Endothelial cell of umbilical vein (primary cell): ENCODE measurements around the gene ZBTB37. TPM values are rescaled to one million over a fixed set of nuclear protein-coding genes. Genes with fewer than 3 reads are reported as not detected.
A peak's percentile ranks its signal among the peaks of the same experiment; 100 is the strongest.

ENCODE experiments used
- BruUV-seq: library from RNA; stranded (reverse); fragments of 400-500 nt; replicated peaks from 2 replicates; lab custom pipeline; 2021; lab: Mats Ljungman, UMichigan
- CTCF ChIA-PET: fragments of 300-600, 350-600 bp; sonication (Branson Sonifier 250); formaldehyde crosslinking; loops from one replicate; lab custom pipeline; 2021; ENCODE audit warnings: antibody characterized with exemption, inconsistent platforms; lab: Charles Lee
- POLR2A ChIA-PET: fragments of 300-600, 350-600 bp; sonication (Branson Sonifier 250); formaldehyde crosslinking; loops from one replicate; lab custom pipeline; 2021; ENCODE audit warnings: antibody characterized with exemption, inconsistent platforms; lab: Charles Lee
- DNase-seq: peaks from one replicate; pipeline ENCODE4 v3.0.0-alpha.2; 2011; ENCODE audit warnings: low read depth, low spot score
- FAIRE-seq: peaks from 2 replicates; lab custom pipeline; 2011; peaks lifted over from hg19 to GRCh38; lab: Jason Lieb, UNC
- H2AFZ ChIP-seq: 2 replicates; pipeline ENCODE4 v1.6.0; 2012; ENCODE audit warnings: low read depth, low read length, control low read depth, inconsistent platforms
- H3K27ac ChIP-seq: 2 replicates; pipeline ENCODE4 v1.5.1; 2011; ENCODE audit warnings: low read depth, mild to moderate bottlenecking, control low read depth, low read length, moderate library complexity; ENCODE audit not compliant: insufficient read depth
- H3K27me3 ChIP-seq, 2 experiments: 2 replicates each; pipeline versions ENCODE4 v1.6.0 to v1.6.1; 2011; ENCODE audit warnings: low read length in 2 of 2, mixed read lengths in 1 of 2; ENCODE audit not compliant: control insufficient read depth in 2 of 2, insufficient read depth in 2 of 2
- H3K36me3 ChIP-seq, 2 experiments: 2 replicates in 1 of 2; 3 replicates in 1 of 2; pipeline ENCODE4 v1.5.1; 2011; ENCODE audit warnings: low read length in 2 of 2, mild to moderate bottlenecking in 1 of 2, moderate library complexity in 1 of 2; ENCODE audit not compliant: control insufficient read depth in 2 of 2, insufficient read depth in 2 of 2; ENCODE audit errors: extremely low read depth in 1 of 2
- H3K4me1 ChIP-seq: 3 replicates; pipeline ENCODE4 v1.5.1; 2011; ENCODE audit warnings: mild to moderate bottlenecking, low read length; ENCODE audit not compliant: control insufficient read depth, insufficient read depth; ENCODE audit errors: extremely low read depth
- H3K4me2 ChIP-seq: 2 replicates; pipeline ENCODE4 v1.6.1; 2011; ENCODE audit warnings: low read length, control low read depth, mixed read lengths; ENCODE audit not compliant: insufficient read depth
- H3K4me3 ChIP-seq, 3 experiments: fragments of 200-600 bp in 1 of 3; sonication (generic), shearing (Covaris generic) in 1 of 3; replicated peaks in 1 of 3; 2 replicates each; pipeline ENCODE4 v1.5.1; 2011 to 2016; ENCODE audit warnings: control low read depth in 3 of 3, low read length in 3 of 3, mild to moderate bottlenecking in 2 of 3, inconsistent platforms in 1 of 3, low read depth in 1 of 3, moderate library complexity in 1 of 3; ENCODE audit not compliant: insufficient read depth in 1 of 3
- H3K79me2 ChIP-seq: 2 replicates; pipeline ENCODE4 v1.6.0; 2012; ENCODE audit warnings: low read length, inconsistent platforms; ENCODE audit not compliant: control insufficient read depth, insufficient read depth
- H3K9ac ChIP-seq: replicated peaks from 2 replicates; pipeline ENCODE3; 2011; ENCODE audit warnings: low read length, control low read depth; ENCODE audit not compliant: insufficient read depth; ENCODE audit errors: extremely low read depth
- H3K9me1 ChIP-seq: replicated peaks from 3 replicates; pipeline ENCODE4 v1.6.0; 2011; ENCODE audit warnings: mild to moderate bottlenecking, low read length; ENCODE audit not compliant: control insufficient read depth, insufficient read depth; ENCODE audit errors: extremely low read depth
- H3K9me3 ChIP-seq: replicated peaks from 2 replicates; pipeline ENCODE4 v1.5.1; 2012; ENCODE audit warnings: low read length, inconsistent platforms; ENCODE audit not compliant: control insufficient read depth, insufficient read depth
- H4K20me1 ChIP-seq: replicated peaks from 2 replicates; pipeline ENCODE3; 2011; ENCODE audit warnings: mild to moderate bottlenecking, low read length; ENCODE audit not compliant: control insufficient read depth, insufficient read depth; ENCODE audit errors: extremely low read depth
- CTCF ChIP-seq, 2 donors: IDR thresholded peaks; 1 replicate in 1 of 2; 2 replicates in 1 of 2; pipeline ENCODE4 v1.5.1; 2011; ENCODE audit warnings: low read length in 2 of 2, mild to moderate bottlenecking in 2 of 2, moderate library complexity in 2 of 2, control low read depth in 1 of 2, inconsistent platforms in 1 of 2, low read depth in 1 of 2; ENCODE audit not compliant: insufficient read depth in 1 of 2; ENCODE audit errors: extremely low read depth in 1 of 2
- EZH2 ChIP-seq: IDR thresholded peaks from 2 replicates; pipeline ENCODE4 v1.6.1; 2012; ENCODE audit warnings: borderline replicate concordance, low read depth, mild to moderate bottlenecking, moderate library complexity, low read length, inconsistent platforms; ENCODE audit not compliant: severe bottlenecking
- GATA2 ChIP-seq: IDR thresholded peaks from 2 replicates; pipeline ENCODE4 v1.7.0; 2011; ENCODE audit warnings: low read depth, mild to moderate bottlenecking, moderate library complexity, mixed read lengths, low read length; ENCODE audit not compliant: insufficient read length, insufficient read depth
- MYC ChIP-seq: IDR thresholded peaks from one replicate; pipeline ENCODE4 v1.6.1; 2011; ENCODE audit warnings: mild to moderate bottlenecking, low read depth, low read length
- POLR2A ChIP-seq: IDR thresholded peaks from 2 replicates; pipeline ENCODE4 v1.6.1; 2012; ENCODE audit warnings: low read depth, mild to moderate bottlenecking, control low read depth, low read length
- dilution Hi-C: fragments of 300-500 bp; cut with MboI; formaldehyde crosslinking; loops from one replicate; pipeline ENCODE4 v1.15.0; 2019; ENCODE audit warnings: low sequenced_read_pairs; ENCODE audit not compliant: extremely low pct_ligation_motif_present
- intact Hi-C: fragments of 100-400 bp; cut with micrococcal nuclease; formaldehyde crosslinking; loops from one replicate; pipeline ENCODE4 v1.10.0; 2022
- polyA plus RNA-seq, 4 experiments: library from polyadenylated mRNA; depleted of rRNA in 3 of 4; stranded (reverse) in 3 of 4; unstranded in 1 of 4; fragments of >200 nt; gene quantifications; 2 replicates each; pipeline versions ENCODE4 v1.2.1 to v1.2.3, GENCODE V29; 2011 to 2012; ENCODE audit warnings: missing spikeins in 1 of 4
- total RNA-seq: library from RNA; stranded (reverse); gene quantifications from 2 replicates; pipeline ENCODE4 v1.2.3, GENCODE V29; 2021

ZBTB37 gene
- total and polyA plus RNA-seq, 2 donors (not counting 3 experiments of a cell fraction or from before 2014, with no cell fraction given): 0.94 to 5.9 TPM

DNA sequence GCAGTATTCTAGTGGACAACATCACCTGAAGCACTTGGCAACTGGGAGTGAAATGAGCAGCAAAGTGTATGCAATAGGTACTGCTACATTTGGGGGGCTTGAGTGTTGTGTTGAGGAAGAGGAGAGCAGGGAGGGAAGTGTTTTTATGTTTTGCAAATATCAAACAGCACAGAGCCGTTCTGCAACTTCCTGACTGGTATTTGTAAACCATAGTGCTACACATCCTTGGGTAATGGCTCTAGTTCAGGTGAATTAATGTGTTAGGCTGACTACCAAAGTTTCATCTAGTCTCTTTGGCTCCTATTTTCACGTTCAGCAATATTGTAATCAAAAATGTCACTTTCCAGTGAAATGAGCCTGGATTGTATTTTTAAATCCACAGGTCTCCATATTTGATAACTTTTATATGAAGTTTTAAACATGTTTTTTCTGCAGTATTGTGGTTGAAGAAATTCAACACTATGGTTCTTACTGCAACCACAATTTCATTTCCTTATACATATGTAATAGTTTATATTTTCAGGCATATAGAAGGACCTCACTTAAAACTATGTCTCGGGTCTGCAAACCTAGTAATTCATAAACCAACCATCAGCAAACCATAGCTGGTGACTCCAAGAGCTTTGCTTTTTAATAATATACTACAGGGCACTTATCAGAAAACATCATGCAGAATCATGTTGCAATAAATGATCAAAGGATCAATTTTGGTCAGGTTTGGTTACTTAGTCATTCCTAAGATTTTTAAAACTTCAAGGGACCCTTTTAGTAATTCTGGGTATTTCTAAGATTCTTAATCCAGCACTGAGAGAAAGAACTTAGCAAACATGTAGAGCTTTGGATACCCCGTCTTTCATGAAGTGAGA is 18.8 kb downstream of the ZBTB37 start:
- Histone ChIP-seq H3K4me3 (no peak overlapping the region), H3K36me3 (peaks cover 0 to 7% of the 10 kb centered on the region in 2 experiments), H3K9me1 (no peaks in the 10 kb centered on the region), H4K20me1 (no peaks in the 10 kb centered on the region), H3K9ac (no peak overlapping the region), H3K27ac (no peak overlapping the region), H3K4me1 (no peaks in the 10 kb centered on the region), H2AFZ (no peak overlapping the region), H3K4me2 (no peak overlapping the region), H3K79me2 (no peaks in the 10 kb centered on the region), H3K9me3 (no peaks in the 10 kb centered on the region), H3K27me3 (no peaks in the 10 kb centered on the region)
- FAIRE-seq (peak; percentile 4), DNase-seq (no peak)
- no TSS peak for BruUV-seq
- intact Hi-C loops (no loop called here), dilution Hi-C loops (no loop called here)
- POLR2A ChIA-PET: no interaction called here
- CTCF ChIA-PET: no interaction called here
- no peak for TF ChIP-seq GATA2
- no peak for TF ChIP-seq MYC

GRCh38 chr1:173887627-173888026 is 19.4 kb downstream of the ZBTB37 start:
- no peaks in the 10 kb centered on the region for H3K4me1 ChIP-seq
- peaks cover 0 to 7% of the 10 kb centered on the region in 2 experiments for H3K36me3 ChIP-seq
- DNase-seq (no peak), FAIRE-seq (no peak)
- no peaks in the 10 kb centered on the region for H3K27me3 ChIP-seq
- ChIA-PET CTCF (no interaction called here), POLR2A (no interaction called here)
- no peak overlapping the region for H3K4me2 ChIP-seq
- no peak overlapping the region for H3K4me3 ChIP-seq
- intact Hi-C loops (no loop called here), dilution Hi-C loops (no loop called here)
- no TSS peak for BruUV-seq
- H3K9ac ChIP-seq: no peak overlapping the region
- no peaks in the 10 kb centered on the region for H3K9me3 ChIP-seq
- no peaks in the 10 kb centered on the region for H3K79me2 ChIP-seq
- H4K20me1 ChIP-seq: no peaks in the 10 kb centered on the region
- no peak for TF ChIP-seq CTCF (IDR thresholded peaks at IDR 0.05; ENCODE audit: extremely low read depth in 1 of 2, insufficient read depth in 1 of 2, low read depth in 1 of 2, low read length in 2 of 2)
- no peak for TF ChIP-seq POLR2A
- TF ChIP-seq EZH2: no peak
- no peak overlapping the region for H2AFZ ChIP-seq
- no peak overlapping the region for H3K27ac ChIP-seq
- H3K9me1 ChIP-seq: no peaks in the 10 kb centered on the region
